Breast epithelium (tissue), 3 donors: Measurements from ENCODE around the gene NRG3.

Experiments
- POLR2A ChIP-seq: fragments of 450-650 bp; IDR thresholded peaks from one replicate; pipeline ENCODE4 v1.6.1; 2016; ENCODE audit warnings: antibody characterized with exemption, mild to moderate bottlenecking, moderate library complexity
- TF ChIP-seq, protein P1 (sequence below), 3 donors: fragments of 450-650 bp; IDR thresholded peaks; one replicate each; pipeline ENCODE4 v1.5.1; 2016 to 2017; ENCODE audit warnings: antibody characterized with exemption in 3 of 3, mild to moderate bottlenecking in 3 of 3, moderate library complexity in 3 of 3

DNA sequence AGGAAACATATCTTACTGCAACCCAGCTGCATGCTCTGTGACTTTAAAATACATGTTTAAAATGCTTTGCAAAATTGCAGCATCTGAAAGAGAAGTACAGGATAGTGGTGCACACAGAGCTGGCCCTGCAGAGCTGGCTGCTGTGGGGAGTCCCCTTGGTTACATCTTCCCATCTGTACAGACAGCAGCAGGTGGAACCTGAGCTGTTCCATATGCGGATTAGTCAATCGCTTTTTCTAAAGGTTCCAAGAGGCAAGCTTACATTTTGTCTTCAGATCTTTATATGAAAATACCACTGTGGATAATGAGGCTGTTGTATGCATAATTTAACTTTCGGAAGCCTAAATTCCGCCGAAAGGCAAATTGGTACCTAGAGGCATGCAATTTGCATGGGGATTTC is 444.1 kb downstream of the NRG3 start:
- TF ChIP-seq, protein P1, sequence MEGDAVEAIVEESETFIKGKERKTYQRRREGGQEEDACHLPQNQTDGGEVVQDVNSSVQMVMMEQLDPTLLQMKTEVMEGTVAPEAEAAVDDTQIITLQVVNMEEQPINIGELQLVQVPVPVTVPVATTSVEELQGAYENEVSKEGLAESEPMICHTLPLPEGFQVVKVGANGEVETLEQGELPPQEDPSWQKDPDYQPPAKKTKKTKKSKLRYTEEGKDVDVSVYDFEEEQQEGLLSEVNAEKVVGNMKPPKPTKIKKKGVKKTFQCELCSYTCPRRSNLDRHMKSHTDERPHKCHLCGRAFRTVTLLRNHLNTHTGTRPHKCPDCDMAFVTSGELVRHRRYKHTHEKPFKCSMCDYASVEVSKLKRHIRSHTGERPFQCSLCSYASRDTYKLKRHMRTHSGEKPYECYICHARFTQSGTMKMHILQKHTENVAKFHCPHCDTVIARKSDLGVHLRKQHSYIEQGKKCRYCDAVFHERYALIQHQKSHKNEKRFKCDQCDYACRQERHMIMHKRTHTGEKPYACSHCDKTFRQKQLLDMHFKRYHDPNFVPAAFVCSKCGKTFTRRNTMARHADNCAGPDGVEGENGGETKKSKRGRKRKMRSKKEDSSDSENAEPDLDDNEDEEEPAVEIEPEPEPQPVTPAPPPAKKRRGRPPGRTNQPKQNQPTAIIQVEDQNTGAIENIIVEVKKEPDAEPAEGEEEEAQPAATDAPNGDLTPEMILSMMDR (IDR thresholded peaks at IDR 0.05): no peak
- no peak for TF ChIP-seq POLR2A
